ENCODE measurements around the gene CCDC88B. TPM values are rescaled to one million over a fixed set of nuclear protein-coding genes. Genes with fewer than 3 reads are reported as not detected.

Gene CCDC88B
- total RNA-seq, 1 experiment from 2014 or later, result 7.6 TPM

GRCh38 chr11:64382047-64382446, 42.0 kb downstream of the CCDC88B start:
- H3K27me3 Mint-ChIP-seq (ENCODE audit: unreplicated experiment), result peaks cover 42% of the 10 kb centered on the region
- H3K27ac Mint-ChIP-seq (ENCODE audit: unreplicated experiment), result no peak overlapping the region
- DNase-seq, result no peak
- BruUV-seq (replicated peaks), result no TSS peak
- no peak for TF ChIP-seq CTCF (IDR thresholded peaks at IDR 0.05; ENCODE audit: unreplicated experiment)
- CTCF ChIA-PET, result interaction anchor here (0.8 kb wide), 1 partner anchor 50 kb away, joined by 3 read pairs; no protein-coding TSS in a partner anchor
- intact Hi-C loops (cut with micrococcal nuclease; ENCODE audit: unreplicated experiment), result no loop called here
- no peaks in the 10 kb centered on the region for H3K36me3 Mint-ChIP-seq (ENCODE audit: insufficient read depth, unreplicated experiment)
- no peaks in the 10 kb centered on the region for H3K9me3 Mint-ChIP-seq (ENCODE audit: low read depth, unreplicated experiment)
- H3K4me1 Mint-ChIP-seq (ENCODE audit: low read depth, unreplicated experiment), result peaks cover 19% of the 10 kb centered on the region
- H3K4me3 Mint-ChIP-seq (ENCODE audit: low read depth, unreplicated experiment), result no peak overlapping the region

GRCh38 chr11:64382586-64382985, 42.6 kb downstream of the CCDC88B start:
- no peak for TF ChIP-seq CTCF (IDR thresholded peaks at IDR 0.05; ENCODE audit: unreplicated experiment)
- H3K4me1 Mint-ChIP-seq (ENCODE audit: low read depth, unreplicated experiment), result peaks cover 20% of the 10 kb centered on the region
- no peaks in the 10 kb centered on the region for H3K9me3 Mint-ChIP-seq (ENCODE audit: low read depth, unreplicated experiment)
- intact Hi-C loops (cut with micrococcal nuclease; ENCODE audit: unreplicated experiment), result no loop called here
- H3K27ac Mint-ChIP-seq (ENCODE audit: unreplicated experiment), result no peak overlapping the region
- H3K4me3 Mint-ChIP-seq (ENCODE audit: low read depth, unreplicated experiment), result no peak overlapping the region
- no TSS peak for BruUV-seq (replicated peaks)
- CTCF ChIA-PET, result no interaction called here
- H3K27me3 Mint-ChIP-seq (ENCODE audit: unreplicated experiment), result peaks cover 46% of the 10 kb centered on the region
- H3K36me3 Mint-ChIP-seq (ENCODE audit: insufficient read depth, unreplicated experiment), result no peaks in the 10 kb centered on the region
- no peak for DNase-seq

GRCh38 chr11:64383580-64383979, 43.6 kb downstream of the CCDC88B start:
- Mint-ChIP-seq H3K4me3 (ENCODE audit: low read depth, unreplicated experiment) (no peak overlapping the region), H3K36me3 (ENCODE audit: insufficient read depth, unreplicated experiment) (no peaks in the 10 kb centered on the region), H3K27me3 (ENCODE audit: unreplicated experiment) (peaks cover 56% of the 10 kb centered on the region), H3K27ac (ENCODE audit: unreplicated experiment) (no peak overlapping the region), H3K4me1 (ENCODE audit: low read depth, unreplicated experiment) (peaks cover 20% of the 10 kb centered on the region), H3K9me3 (ENCODE audit: low read depth, unreplicated experiment) (no peaks in the 10 kb centered on the region)
- CTCF ChIA-PET, result interaction anchor here (0.6 kb wide), 1 partner anchor 74 kb away, joined by 4 read pairs; no protein-coding TSS in a partner anchor
- DNase-seq, result no peak
- TF ChIP-seq CTCF (IDR thresholded peaks at IDR 0.05; ENCODE audit: unreplicated experiment), result no peak
- BruUV-seq (replicated peaks), result no TSS peak
- intact Hi-C loops (cut with micrococcal nuclease; ENCODE audit: unreplicated experiment), result no loop called here

- TF ChIP-seq CTCF (IDR thresholded peaks at IDR 0.05; ENCODE audit: unreplicated experiment), result no peak
- BruUV-seq (replicated peaks), result no TSS peak
- CTCF ChIA-PET, result interaction anchor here (0.6 kb wide), 2 partner anchors 74 to 1462 kb away, joined by 4 read pairs; no protein-coding TSS in a partner anchor
- no peaks in the 10 kb centered on the region for H3K36me3 Mint-ChIP-seq (ENCODE audit: insufficient read depth, unreplicated experiment)
- H3K4me1 Mint-ChIP-seq (ENCODE audit: low read depth, unreplicated experiment), result peaks cover 20% of the 10 kb centered on the region
- intact Hi-C loops (cut with micrococcal nuclease; ENCODE audit: unreplicated experiment), result no loop called here
- no peak overlapping the region for H3K4me3 Mint-ChIP-seq (ENCODE audit: low read depth, unreplicated experiment)
- H3K27me3 Mint-ChIP-seq (ENCODE audit: unreplicated experiment), result peaks cover 62% of the 10 kb centered on the region
- no peaks in the 10 kb centered on the region for H3K9me3 Mint-ChIP-seq (ENCODE audit: low read depth, unreplicated experiment)
- DNase-seq, result no peak
- no peak overlapping the region for H3K27ac Mint-ChIP-seq (ENCODE audit: unreplicated experiment)
Observed at GRCh38 chr11:64384028-64384737, 44.2 kb downstream of the CCDC88B start.

Measured in Calu3 (cell line).